Measurements from ENCODE around the gene ALOX12. TPM values are rescaled to one million over a fixed set of nuclear protein-coding genes. Genes with fewer than 3 reads are reported as not detected.

Gene ALOX12
- polyA plus RNA-seq, 1 experiment: not detected

DNA sequence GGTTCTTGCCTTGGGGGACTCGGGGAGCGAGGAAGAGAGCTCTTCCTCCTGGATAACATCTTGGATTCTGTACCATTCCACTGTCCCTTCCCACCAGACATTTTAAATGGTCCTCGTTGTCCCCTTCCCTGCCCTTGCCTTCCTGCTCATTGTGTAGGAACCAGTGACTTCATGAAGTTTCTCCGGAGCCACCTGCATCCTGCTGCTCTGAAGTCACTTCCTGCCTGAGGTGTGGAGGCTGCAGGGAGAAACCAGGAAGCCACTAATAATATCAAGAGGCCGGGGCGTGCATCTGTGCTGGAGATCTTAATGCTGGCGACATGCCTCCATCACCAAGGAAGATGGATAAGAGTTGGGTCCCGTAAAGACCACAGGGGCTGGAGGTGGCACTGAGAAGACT, 33.8 kb downstream of the ALOX12 start:
- TF ChIP-seq, protein P1, sequence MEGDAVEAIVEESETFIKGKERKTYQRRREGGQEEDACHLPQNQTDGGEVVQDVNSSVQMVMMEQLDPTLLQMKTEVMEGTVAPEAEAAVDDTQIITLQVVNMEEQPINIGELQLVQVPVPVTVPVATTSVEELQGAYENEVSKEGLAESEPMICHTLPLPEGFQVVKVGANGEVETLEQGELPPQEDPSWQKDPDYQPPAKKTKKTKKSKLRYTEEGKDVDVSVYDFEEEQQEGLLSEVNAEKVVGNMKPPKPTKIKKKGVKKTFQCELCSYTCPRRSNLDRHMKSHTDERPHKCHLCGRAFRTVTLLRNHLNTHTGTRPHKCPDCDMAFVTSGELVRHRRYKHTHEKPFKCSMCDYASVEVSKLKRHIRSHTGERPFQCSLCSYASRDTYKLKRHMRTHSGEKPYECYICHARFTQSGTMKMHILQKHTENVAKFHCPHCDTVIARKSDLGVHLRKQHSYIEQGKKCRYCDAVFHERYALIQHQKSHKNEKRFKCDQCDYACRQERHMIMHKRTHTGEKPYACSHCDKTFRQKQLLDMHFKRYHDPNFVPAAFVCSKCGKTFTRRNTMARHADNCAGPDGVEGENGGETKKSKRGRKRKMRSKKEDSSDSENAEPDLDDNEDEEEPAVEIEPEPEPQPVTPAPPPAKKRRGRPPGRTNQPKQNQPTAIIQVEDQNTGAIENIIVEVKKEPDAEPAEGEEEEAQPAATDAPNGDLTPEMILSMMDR (IDR thresholded peaks at IDR 0.05; ENCODE audit: insufficient read depth, low read depth, low read length): no peak
- no peak for DNase-seq (ENCODE audit: low read depth)
- ChIA-PET CTCF (interaction anchor here (1.5 kb wide), 1 partner anchor 8 kb away, joined by 5 read pairs; no protein-coding TSS in a partner anchor), POLR2A (no interaction called here)
- Histone ChIP-seq H3K4me3 (ENCODE audit: low read depth, low read length) (no peak overlapping the region), H3K27me3 (ENCODE audit: control insufficient read depth, insufficient read depth, low read length) (peaks cover 2% of the 10 kb centered on the region; the same call in 1 of the 2 replicates), H3K36me3 (ENCODE audit: control insufficient read depth, insufficient read depth, low read length) (no peaks in the 10 kb centered on the region)

DNA sequence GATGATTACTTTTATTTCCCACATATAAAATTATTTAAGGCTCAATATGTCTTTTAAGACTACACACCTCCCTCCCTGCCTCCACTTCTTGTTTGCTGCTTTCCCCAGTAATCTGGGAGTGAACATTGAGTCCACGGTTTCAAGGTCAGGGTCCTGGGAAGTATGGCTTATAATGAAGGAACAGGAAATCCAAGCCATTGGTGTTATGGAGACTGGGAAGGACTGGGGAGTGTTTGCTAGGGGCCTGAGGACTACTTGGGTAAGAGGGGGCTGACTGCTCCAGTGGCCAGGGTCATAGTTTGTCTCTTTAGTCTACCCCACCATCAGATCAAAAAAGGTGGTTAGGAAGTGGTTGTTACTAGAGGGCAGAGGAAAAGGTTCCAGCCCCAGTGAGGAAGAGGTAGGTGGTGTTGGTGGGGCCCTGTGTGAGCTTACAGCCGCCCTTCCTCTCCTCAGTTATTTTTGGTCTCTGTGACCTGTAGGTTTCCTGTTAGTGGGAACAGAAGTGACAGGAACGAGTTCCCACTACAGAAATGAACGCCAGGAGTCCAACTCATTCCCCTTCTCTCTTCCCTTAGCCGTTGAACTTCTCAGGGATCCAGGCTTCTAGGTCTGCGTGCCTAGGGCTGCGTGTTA, 39.2 kb downstream of the ALOX12 start:
- TF ChIP-seq, protein P1 (IDR thresholded peaks at IDR 0.05; ENCODE audit: insufficient read depth, low read depth, low read length): no peak
- H3K4me3 ChIP-seq (ENCODE audit: low read depth, low read length): peak overlapping the region; percentile 74
- ChIA-PET POLR2A (interaction anchor here (0.6 kb wide), 1 partner anchor 17 kb away, joined by 5 read pairs; no protein-coding TSS in a partner anchor), CTCF (interaction anchor here (1.0 to 2.0 kb wide), 4 partner anchors 8 to 14 kb away, joined by 3 to 6 read pairs (median 6); partner anchors contain the start of gene BCL6B)
- H3K27me3 ChIP-seq (ENCODE audit: control insufficient read depth, insufficient read depth, low read length): no peaks in the 10 kb centered on the region
- no peak for DNase-seq (ENCODE audit: low read depth)
- no peaks in the 10 kb centered on the region for H3K36me3 ChIP-seq (ENCODE audit: control insufficient read depth, insufficient read depth, low read length)

DNA sequence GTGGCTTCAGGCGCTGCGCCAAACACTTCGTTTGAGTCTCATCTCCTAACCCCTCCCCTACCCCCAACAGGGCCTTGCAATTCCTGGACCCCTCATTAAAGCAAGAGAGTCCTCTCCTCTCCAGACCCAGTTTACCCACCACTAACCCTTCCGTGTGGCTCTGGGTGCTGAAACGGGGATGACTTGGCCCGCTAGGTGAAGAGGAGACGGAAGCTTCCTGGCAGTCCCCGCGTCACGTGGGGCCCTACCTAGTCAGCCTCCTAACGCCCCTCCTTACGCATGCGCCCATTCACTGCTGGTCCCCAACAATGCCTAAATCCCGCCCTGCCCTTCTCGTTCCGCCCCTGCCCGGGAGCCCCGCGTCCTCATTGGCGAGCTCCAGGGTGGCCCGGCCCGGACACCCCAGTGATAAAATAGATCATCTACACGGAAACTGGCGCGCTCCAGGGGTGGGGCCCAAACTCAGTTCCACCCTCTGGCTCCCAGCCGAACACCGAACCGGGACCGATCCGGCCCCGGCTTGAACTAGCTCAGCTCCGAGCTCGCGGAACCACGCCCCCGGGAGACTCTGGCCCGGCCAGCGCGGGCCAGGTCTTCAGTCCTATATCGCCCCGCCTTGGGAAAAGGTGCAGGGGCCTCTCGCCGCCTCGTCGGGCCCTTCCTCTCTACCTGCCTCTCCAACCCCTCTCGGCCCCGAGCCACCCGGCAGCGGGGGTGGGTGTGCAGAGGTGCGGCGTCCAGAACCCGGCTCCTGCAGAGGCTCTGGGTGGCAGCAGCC, 39.9 kb downstream of the ALOX12 start, which contains the start of gene SLC16A13:
Gene SLC16A13 (plus strand): TSS at position 425 of the 778 bp plus-strand sequence. CDS start 368 bp downstream, outside the sequence.
- TF ChIP-seq, protein P1 (IDR thresholded peaks at IDR 0.05; ENCODE audit: insufficient read depth, low read depth, low read length): no peak
- POLR2A ChIA-PET: interaction anchor here (0.6 kb wide), 1 partner anchor 18 kb away, joined by 5 read pairs; no protein-coding TSS in a partner anchor
- Histone ChIP-seq H3K27me3 (ENCODE audit: control insufficient read depth, insufficient read depth, low read length) (no peaks in the 10 kb centered on the region), H3K36me3 (ENCODE audit: control insufficient read depth, insufficient read depth, low read length) (no peaks in the 10 kb centered on the region), H3K4me3 (ENCODE audit: low read depth, low read length) (peak within 1 kb of the TSS; percentile 74)
- CTCF ChIA-PET: interaction anchor here (0.6 to 2.0 kb wide), 6 partner anchors 8 to 101 kb away, joined by 3 to 6 read pairs (median 5); partner anchors contain the start of gene BCL6B
- DNase-seq (ENCODE audit: low read depth): peak; percentile 73

DNA sequence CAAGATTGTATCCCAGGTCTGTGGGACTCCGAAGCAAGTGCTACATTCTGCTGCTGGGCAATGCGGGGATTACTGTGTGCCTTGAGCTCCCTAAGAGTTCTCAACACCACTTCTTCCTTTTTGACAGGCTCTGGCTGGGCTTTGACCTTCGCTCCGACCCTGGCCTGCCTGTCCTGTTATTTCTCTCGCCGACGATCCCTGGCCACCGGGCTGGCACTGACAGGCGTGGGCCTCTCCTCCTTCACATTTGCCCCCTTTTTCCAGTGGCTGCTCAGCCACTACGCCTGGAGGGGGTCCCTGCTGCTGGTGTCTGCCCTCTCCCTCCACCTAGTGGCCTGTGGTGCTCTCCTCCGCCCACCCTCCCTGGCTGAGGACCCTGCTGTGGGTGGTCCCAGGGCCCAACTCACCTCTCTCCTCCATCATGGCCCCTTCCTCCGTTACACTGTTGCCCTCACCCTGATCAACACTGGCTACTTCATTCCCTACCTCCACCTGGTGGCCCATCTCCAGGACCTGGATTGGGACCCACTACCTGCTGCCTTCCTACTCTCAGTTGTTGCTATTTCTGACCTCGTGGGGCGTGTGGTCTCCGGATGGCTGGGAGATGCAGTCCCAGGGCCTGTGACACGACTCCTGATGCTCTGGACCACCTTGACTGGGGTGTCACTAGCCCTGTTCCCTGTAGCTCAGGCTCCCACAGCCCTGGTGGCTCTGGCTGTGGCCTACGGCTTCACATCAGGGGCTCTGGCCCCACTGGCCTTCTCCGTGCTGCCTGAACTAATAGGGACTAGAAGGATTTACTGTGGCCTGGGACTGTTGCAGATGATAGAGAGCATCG, 42.4 kb downstream of the ALOX12 start:
- DNase-seq (ENCODE audit: low read depth): no peak
- peaks cover 7% of the 10 kb centered on the region for H3K27me3 ChIP-seq (ENCODE audit: control insufficient read depth, insufficient read depth, low read length)
- CTCF ChIA-PET: interaction anchor here (0.6 to 2.1 kb wide), 4 partner anchors 12 to 98 kb away, joined by 3 to 6 read pairs (median 3); no protein-coding TSS in a partner anchor
- TF ChIP-seq, protein P1 (IDR thresholded peaks at IDR 0.05; ENCODE audit: insufficient read depth, low read depth, low read length): no peak
- no peak overlapping the region for H3K4me3 ChIP-seq (ENCODE audit: low read depth, low read length)
- no peaks in the 10 kb centered on the region for H3K36me3 ChIP-seq (ENCODE audit: control insufficient read depth, insufficient read depth, low read length)
- POLR2A ChIA-PET: no interaction called here

Measured in BJ (cell line).